Iris pigment epithelial cell (primary cell): ENCODE data around the gene ROGDI.

Experiments
- DNase-seq: peaks from one replicate; pipeline ENCODE4 v3.0.0-alpha.2; 2011; ENCODE audit warnings: low read depth

The ROGDI gene

DNA sequence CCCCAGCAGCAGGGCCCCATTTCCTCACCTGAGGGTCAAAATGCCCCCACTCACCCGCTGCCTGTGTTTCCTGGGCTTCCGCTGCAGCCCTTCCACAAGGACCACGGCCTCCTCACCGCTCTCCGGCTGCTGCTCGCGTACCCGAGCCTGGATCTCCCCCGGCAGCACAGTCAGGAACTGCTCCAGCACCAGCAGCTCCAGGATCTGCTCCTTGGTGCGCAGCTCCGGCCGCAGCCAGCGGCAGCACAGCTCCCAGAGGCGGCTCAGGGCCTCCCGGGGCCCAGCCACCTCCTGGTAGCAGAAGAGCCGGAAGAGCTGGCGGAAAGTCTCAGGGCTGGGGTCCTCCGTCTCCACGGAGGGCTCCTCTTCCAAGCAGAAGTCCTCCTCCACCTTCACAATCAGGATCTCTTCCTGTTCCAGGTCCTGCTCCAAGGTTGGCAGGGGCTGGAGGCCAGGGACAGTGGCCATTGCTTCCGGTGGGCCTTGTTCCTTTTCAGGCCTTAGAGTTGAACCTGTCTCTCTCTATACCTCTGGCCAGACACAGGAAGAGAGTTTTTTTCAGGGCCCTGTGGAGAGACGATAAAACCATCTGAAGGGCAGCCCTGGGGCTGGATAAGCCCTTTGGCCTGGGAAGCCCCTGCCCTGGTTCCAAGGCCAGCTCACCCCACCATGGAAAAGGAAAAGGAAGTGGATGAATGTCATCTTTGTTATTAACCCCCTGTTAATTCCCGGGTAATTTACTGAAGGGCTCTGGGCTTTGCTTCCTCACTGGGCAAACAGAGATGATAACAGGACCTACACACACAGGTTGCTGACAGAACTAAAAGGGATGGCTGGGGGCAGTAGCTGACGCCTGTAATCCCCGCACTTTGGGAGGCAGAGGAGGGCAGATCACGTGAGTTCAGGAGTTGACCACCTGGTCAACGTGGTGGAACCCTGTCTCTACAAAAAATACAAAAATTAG is 36.6 kb downstream of the ROGDI start:
- DNase-seq: no peak

DNA sequence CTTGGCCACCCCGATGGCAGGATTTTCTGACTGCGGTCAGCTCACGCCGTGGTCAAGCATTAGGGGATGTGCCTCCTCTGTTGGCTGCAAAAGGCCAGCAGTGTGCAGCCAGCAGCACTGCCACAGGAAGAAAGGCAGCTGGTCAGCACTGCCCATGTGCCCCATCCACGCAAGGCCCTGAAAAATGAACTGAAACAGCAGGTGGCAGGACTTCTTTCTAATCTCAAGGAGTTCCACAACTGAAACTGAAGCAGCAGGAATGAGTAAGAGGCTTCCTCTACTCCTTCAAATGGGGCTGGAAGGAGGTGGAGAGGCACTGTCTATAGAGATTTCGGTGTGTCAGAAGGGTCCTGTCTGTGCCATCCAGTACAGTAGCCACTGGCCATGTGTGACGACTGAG is 38.6 kb downstream of the ROGDI start:
- DNase-seq: no peak

DNA sequence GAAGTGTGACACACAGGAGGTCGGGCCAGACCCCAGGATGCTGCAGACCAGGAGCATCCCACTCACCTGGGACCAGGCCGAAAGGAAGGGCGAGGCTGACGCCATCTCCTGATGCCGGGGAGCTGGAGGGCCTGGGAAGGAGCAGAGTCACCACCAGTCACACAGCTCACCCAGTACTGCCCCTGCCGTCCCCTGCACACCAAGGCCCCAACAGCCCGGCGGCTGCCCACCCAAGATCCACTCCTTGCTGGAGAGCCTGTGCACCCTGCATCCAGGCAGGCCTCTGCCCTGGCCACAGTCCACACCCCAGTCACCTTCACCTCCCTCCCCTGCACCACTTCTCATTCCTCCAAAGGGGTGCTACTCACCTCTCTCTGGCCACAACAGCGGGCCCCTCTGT is 40.2 kb downstream of the ROGDI start:
- DNase-seq: no peak

DNA sequence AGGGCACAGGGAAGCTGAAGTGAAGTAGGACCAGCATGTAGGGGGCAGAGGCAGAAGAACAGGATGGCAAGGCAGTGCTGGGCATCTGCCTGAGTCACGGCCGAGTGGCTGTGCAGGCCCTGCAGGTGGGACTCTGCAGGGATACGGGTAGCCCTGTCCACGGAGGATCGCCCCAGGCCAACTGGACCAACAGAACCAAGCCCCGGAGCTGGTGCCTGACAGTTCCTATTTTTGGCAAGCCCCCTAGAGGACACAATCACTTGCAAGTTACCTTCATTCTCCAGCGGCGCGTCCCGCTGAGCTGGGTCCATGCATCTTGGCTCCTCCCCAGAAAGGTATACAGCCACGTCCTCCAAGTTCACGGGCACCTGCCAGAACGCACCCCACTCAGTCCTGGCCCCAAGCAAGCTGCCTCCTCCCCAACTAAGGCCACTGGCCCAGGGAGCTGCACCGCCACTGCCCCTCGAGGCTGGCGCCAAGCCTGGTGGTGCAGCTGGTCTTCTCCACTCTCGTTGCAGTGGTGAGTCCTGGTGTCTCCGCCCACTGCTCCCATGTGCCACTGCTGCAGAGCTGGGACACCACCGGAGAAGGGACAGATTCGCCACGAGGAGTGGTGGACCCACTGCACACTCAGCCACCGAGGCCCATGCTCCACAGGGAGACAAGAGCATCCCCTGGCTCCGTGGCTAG is 42.1 kb downstream of the ROGDI start:
- no peak for DNase-seq

DNA sequence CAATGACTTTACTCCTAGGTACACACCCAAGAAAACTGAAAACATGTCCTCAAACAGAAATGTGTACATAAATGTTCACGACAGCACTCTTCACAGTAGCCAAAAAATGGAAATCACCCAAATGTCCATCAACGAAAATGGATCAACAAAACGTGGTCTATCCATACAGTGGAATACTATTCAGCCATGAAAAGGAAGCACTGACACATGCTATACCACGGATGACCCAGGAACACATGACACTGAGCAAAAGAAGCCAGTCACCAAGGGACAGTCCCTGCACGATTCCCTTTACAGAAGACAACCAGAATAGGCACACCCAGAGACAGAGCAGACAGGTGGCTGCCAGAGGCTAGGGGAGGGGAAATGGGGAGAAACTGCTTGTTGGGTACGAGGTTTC is 46.7 kb downstream of the ROGDI start:
- no peak for DNase-seq

DNA sequence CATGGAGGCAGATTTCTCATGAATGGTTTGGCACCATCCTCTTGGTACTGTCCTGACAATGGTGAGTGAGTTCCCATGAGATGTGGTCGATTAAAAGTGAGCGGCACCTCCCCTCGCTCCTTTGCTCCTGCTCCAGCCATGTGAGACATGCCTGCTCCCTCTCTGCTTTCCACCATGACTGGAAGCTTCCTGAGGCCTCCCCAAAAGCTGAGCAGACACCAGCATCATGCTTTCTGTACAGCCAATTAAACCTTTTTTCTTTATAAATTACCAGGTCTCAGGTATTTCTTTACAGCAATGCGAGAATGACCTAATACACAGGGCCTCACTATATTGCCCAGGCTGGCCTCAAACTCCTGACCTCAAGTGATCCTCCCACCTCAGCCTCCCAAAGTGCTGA is 47.6 kb downstream of the ROGDI start:
- no peak for DNase-seq

DNA sequence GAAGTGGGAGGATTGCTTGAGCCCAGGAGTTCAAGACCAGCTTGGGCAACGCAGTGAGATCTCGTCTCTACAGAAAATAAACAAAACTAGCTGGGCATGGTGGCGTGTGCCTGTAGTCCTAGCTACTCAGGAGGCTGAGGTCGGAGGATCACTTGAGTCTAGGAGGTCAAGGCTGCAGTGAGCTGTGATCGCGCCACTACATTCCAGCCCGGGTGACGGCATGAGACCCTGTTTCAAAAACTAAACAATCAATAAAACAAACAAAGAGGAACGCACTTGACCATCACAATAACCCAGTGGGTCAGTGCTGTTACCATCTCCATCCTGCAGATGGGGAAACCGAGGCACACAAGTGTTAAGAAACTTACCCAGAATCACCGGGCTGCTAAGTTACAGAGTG is 49.2 kb downstream of the ROGDI start:
- DNase-seq: no peak

DNA sequence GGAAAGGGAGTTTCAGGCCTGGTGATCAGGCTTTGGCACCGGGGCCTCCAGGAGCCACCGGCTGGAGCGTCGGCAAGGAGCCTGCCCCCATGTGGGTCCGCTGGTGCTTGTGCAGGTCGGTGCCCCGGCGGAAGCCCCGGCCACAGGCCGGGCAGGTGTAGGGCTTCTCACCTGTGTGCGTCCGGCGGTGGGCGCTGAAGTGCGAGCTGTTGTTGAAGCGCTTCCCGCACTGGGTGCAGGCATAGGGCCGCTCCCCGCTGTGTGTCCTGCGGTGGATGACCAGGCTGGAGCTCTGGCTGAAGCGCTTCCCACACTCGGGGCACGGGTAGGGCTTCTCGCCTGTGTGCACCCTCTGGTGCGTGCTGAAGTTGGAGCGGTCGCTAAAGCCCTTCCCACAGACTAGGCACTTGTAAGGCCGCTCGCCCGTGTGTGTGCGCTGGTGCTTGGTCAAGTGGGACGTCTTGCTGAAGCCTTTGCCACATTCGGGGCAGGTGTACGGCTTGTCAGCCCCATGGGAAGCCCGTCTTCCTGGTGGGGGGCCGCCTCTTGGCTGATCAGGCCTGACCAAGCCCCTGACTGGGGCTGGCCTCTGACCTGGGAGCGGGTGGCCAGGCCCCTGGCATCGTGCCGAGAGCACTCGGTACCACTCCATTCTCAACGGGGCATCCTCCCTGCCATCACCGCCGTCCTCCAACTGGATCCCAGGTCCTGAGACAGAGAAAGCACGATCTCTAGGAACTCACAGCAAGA is 49.9 kb downstream of the ROGDI start:
- DNase-seq: no peak

DNA sequence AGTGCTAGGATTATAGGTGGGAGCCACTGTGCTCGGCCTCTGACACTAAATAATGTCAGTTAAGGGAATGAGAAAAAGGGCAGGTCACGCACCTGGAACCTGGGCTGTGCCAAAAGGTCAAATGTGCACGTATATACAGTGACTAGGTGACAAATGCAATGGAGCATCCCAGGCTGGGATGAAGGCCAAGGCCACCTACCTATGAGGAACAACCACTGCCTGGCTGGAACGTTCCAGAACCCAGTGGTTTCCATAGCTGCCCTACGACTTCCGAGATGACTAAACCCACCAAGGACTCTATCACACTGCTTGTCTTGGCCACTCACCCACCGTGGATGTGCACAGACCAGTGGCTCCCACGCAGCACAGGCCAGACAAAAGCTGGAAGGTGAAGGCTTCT is 51.5 kb downstream of the ROGDI start:
- no peak for DNase-seq

DNA sequence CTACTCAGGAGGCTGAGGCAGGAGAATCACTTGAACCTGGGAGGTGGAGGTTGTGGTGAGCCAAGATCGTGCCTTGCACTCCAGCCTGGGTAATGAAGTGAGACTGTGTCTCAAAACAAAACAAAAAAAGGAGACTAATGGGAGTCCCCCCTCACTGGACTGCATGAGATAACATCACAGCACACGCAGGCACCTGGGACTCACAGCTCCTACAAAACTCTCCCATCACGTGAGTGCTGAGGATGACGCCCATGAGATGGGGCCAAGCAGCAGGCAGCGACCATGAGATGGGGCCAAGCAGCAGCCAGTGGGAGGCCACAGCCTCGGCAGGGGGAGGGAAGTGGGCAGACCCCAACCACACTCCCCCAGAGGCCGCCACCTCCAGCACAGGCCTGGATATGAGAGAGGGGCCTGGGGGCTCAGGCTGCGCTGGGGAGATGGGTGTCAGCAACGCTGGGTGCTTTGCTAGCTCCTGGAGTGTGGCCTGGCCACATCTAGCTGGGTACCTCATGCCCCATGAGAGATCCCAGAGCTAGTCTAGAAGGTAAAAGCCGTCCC is 52.7 kb downstream of the ROGDI start:
- DNase-seq: no peak

DNA sequence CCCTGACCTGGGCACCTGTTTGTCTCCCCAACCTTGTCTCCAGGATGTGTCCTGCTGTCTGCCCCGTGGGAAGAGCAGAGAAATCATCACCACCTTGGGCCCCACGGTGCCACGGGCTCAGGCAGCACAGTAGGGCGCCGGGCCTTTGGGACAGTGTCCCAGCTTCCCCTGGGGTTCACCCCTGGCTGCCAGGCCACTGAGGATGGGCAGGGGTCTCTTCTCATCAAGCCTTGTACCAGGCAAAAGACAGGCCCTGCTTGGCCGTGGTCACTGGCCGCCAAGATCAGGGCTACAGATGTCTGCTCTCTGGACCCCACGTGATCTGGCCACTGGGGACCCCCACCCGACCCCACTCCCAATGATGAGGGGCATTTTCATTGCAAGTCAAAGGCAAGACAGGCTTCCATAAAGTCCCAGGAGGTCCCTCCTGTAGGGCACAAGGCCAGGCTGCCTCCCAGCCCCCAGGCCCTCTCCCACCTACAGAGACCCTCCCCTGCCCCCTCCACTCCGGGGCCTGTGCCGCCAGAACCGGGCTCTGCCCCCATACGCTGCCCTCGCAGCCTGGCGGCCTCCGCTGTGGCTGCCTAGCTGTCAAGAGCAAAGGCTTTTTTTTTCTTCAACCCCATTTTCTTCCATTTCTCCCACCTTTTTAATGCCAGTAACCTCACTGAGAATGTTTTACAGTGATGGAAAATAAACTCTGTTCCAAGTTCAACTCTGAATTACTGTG is 53.6 kb downstream of the ROGDI start:
- no peak for DNase-seq

DNA sequence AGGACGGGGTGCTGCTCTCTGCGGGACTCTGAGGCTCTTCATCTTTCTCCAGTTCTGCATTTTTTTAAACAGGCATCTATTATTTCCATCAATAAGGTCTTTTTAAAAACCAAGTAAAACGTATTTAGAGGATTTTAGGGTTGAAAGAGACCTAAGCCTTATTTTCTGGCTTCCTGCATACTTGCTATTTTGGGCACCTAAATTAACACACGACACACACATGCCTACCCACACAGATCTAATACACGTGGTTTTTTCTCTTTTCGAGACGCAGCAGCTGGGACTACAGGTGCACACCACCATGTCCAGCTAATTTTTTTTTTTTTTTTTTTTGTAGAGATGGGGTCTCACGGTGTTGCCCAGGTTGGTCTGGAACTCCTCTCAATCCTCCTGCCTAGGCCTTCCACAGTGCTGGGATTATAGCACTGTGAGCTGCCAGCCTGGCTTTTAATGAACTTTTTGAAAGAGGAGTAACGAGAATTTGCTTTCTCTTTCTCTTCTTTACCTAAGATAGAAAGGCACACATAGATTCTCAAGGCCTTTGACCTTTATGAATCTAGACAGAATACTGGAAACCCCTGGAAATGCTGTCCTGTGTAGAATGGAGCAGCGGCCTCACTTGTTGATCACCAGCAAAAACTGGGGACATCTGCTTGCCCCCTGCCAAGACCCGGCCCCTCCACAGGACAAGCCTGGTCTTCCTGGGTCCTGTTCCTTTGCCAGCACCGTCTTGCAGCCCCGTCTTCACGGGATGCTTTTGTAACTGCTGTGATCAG is 54.3 kb downstream of the ROGDI start:
- no peak for DNase-seq

DNA sequence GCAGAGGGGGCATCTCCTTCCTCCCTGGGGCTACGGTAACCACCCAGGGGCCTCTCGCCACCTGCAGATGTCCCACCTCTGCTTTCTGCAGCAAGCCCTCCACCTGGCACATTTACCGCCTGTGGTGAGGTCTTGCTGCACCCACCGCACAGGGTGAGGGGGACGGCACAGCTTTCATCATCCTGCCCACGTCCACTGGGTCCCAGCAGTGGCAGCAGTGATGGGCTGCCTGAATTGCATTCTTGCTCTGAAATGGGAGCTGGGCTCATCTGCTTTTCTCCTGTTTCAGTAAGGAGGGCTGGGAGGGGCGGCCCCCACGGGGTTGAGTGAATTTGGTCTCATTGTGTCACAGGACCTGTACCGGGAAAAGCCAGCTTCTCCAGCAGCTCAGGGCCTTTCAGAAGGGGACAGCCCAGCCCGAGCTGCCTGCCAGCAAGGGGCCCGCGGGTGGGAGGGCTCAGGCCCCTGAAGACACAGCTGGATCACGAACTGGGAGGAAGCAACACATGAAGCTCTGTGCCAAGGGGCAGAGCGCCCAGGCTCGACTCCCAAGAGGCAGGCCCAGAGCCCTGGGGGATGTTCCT is 55.4 kb downstream of the ROGDI start:
- no peak for DNase-seq
